Left lung (tissue), 10 donors: Measurements from ENCODE around the gene RND1. TPM values are rescaled to one million over a fixed set of nuclear protein-coding genes. Genes with fewer than 3 reads are reported as not detected.
A peak's percentile ranks its signal among the peaks of the same experiment; 100 is the strongest.

Experiments used
- ATAC-seq: fragments of 200-7000 bp; cut with Tn5 transposase; one replicate; pipeline ENCODE4 v1.9.1; 2020; ENCODE audit warnings: moderate library complexity
- DNase-seq, 4 donors: peaks; one replicate each; pipeline ENCODE4 v3.0.0-alpha.2; 2013 to 2020
- H3K27ac ChIP-seq, 2 donors: fragments of 200-600 bp; sonication (generic) in 1 of 2; one replicate each; pipeline versions ENCODE4 v1.5.0 to v1.8.0; 2020 to 2021
- H3K27me3 ChIP-seq, 2 donors: fragments of 200-600 bp; sonication (generic) in 1 of 2; one replicate each; pipeline versions ENCODE4 v1.5.0 to v1.8.0; 2020 to 2021
- H3K36me3 ChIP-seq, 2 donors: fragments of 200-600 bp; sonication (generic) in 1 of 2; one replicate each; pipeline versions ENCODE4 v1.5.0 to v1.8.0; 2020 to 2021
- H3K4me1 ChIP-seq, 2 donors: fragments of 200-600 bp; one replicate each; pipeline ENCODE4 v1.8.0; 2021
- H3K4me3 ChIP-seq, 2 donors: fragments of 200-600 bp; sonication (generic) in 1 of 2; one replicate each; pipeline versions ENCODE4 v1.5.0 to v1.8.0; 2020 to 2021; ENCODE audit warnings: mild to moderate bottlenecking in 1 of 2
- H3K9me3 ChIP-seq, 2 donors: fragments of 200-600 bp; sonication (generic) in 1 of 2; one replicate each; pipeline versions ENCODE4 v1.5.0 to v1.8.0; 2020 to 2021
- CTCF ChIP-seq, 2 donors: fragments of 200-600 bp; sonication (generic) in 1 of 2; IDR thresholded peaks; one replicate each; pipeline versions ENCODE4 v1.5.0 to v1.8.0; 2021; ENCODE audit warnings: antibody characterized with exemption in 2 of 2
- intact Hi-C, 2 donors: fragments of 100-400 bp; cut with DNase I; formaldehyde crosslinking; loops; one replicate each; pipeline versions ENCODE4 v1.11.2 to v1.14.2; 2022
- polyA plus RNA-seq, 6 donors: library from polyadenylated mRNA; unstranded; fragments of 120-200 nt; gene quantifications; one replicate each; pipeline ENCODE4 v1.2.1, GENCODE V29; 2013; ENCODE audit not compliant: insufficient read length in 6 of 6
- total RNA-seq, 2 donors: library from RNA; stranded (reverse); fragmentation: NEBNext Ultra II Directional; extraction: Animal tissue kit (Norgen Biotek cat#: 25700); gene quantifications; one replicate each; pipeline ENCODE4 v1.2.1, GENCODE V29; 2021
- donor health status: DM: no; HTN: yes; CAD: no.
- donor health status: DM: no; HTN: no; CAD: no.

RND1 gene
- total and polyA plus RNA-seq, 8 donors: 1.8 to 28.1 (median 2.4) TPM

- ATAC-seq: peak; percentile 26
Measured at GRCh38 chr12:48817873-48818830, 47.5 kb downstream of the RND1 start, which contains the start of gene CACNB3. CACNB3 (plus strand) TSS chr12:48818496; CDS start chr12:48818930, 434 bp downstream.

GRCh38 chr12:48816143-48816854 lies 49.4 kb downstream of the RND1 start:
- H3K27ac ChIP-seq: peak overlapping the region; percentile 26 to 89
- no peaks in the 10 kb centered on the region for H3K36me3 ChIP-seq
- DNase-seq (peak in 1 of 4 donors; percentile 59), ATAC-seq (no peak)
- TF ChIP-seq CTCF (IDR thresholded peaks at IDR 0.05): no peak
- no peaks in the 10 kb centered on the region for H3K9me3 ChIP-seq
- peaks cover 29 to 40% of the 10 kb centered on the region in 2 donors for H3K4me1 ChIP-seq
- H3K4me3 ChIP-seq: peak overlapping the region; percentile 89 to 90
- intact Hi-C loops: no loop called here
- peaks cover 0 to 33% of the 10 kb centered on the region in 2 donors for H3K27me3 ChIP-seq

More at GRCh38 chr12:48817873-48818830, 47.5 kb downstream of the RND1 start, which contains the start of gene CACNB3:
- no peak for TF ChIP-seq CTCF (IDR thresholded peaks at IDR 0.05)
- intact Hi-C loops: no loop called here
- DNase-seq: peak in 3 of 4 donors; percentile 52 to 94 (median 76)
- Histone ChIP-seq H3K27me3 (peaks cover 0 to 33% of the 10 kb centered on the region in 2 donors), H3K4me3 (peak within 1 kb of the TSS; percentile 69 to 78), H3K4me1 (peaks cover 24 to 40% of the 10 kb centered on the region in 2 donors), H3K9me3 (no peaks in the 10 kb centered on the region), H3K36me3 (no peaks in the 10 kb centered on the region), H3K27ac (no peak within 1 kb of the TSS)

- Histone ChIP-seq H3K27me3 (peaks cover 0 to 33% of the 10 kb centered on the region in 2 donors), H3K4me1 (peaks cover 33 to 40% of the 10 kb centered on the region in 2 donors), H3K27ac (peak overlapping the region; percentile 82 to 89), H3K9me3 (no peaks in the 10 kb centered on the region), H3K36me3 (no peaks in the 10 kb centered on the region), H3K4me3 (peak overlapping the region; percentile 89 to 90)
- intact Hi-C loops: no loop called here
- TF ChIP-seq CTCF (IDR thresholded peaks at IDR 0.05): no peak
- DNase-seq (peak; percentile 82 to 93 (median 88)), ATAC-seq (peak; percentile 84)
Measured at GRCh38 chr12:48815126-48816110, 50.3 kb downstream of the RND1 start.

GRCh38 chr12:48814262-48815125 lies 51.2 kb downstream of the RND1 start:
- peak; percentile 99 for TF ChIP-seq CTCF (IDR thresholded peaks at IDR 0.05)
- intact Hi-C loops: no loop called here
- H3K4me1 ChIP-seq: peaks cover 33 to 40% of the 10 kb centered on the region in 2 donors
- H3K9me3 ChIP-seq: no peaks in the 10 kb centered on the region
- H3K4me3 ChIP-seq: peak overlapping the region; percentile 89 to 90
- H3K36me3 ChIP-seq: no peaks in the 10 kb centered on the region
- H3K27ac ChIP-seq: peak overlapping the region; percentile 82 to 89
- DNase-seq: peak; percentile 68 to 98 (median 86)
- ATAC-seq: peak; percentile 90
- peaks cover 0 to 30% of the 10 kb centered on the region in 2 donors for H3K27me3 ChIP-seq
